CD14-positive monocyte (primary cell): Measurements from ENCODE around the gene TTC32. TPM values are rescaled to one million over a fixed set of nuclear protein-coding genes. Genes with fewer than 3 reads are reported as not detected.

Experiments used
- DNase-seq, 3 donors: peaks; one replicate each; pipeline ENCODE4 v3.0.0-alpha.2; 2011 to 2022
- H2AFZ ChIP-seq: 2 replicates; pipeline ENCODE4 v1.6.0; 2012; ENCODE audit warnings: mild to moderate bottlenecking, low read depth, low read length, inconsistent platforms; ENCODE audit not compliant: insufficient read depth, poor library complexity, severe bottlenecking
- H3K27ac ChIP-seq, 2 donors: 1 replicate in 1 of 2; 2 replicates in 1 of 2; pipeline ENCODE4 v1.5.1; 2012 to 2013; ENCODE audit warnings: low read length in 2 of 2, control low read depth in 1 of 2, inconsistent platforms in 1 of 2, low read depth in 1 of 2, mild to moderate bottlenecking in 1 of 2
- H3K27me3 ChIP-seq, 2 donors: one replicate each; pipeline versions ENCODE4 v1.6.0 to v1.6.1; 2011 to 2013; ENCODE audit warnings: low read length in 2 of 2; ENCODE audit not compliant: control insufficient read depth in 2 of 2, insufficient read depth in 2 of 2
- H3K36me3 ChIP-seq, 2 donors: replicated peaks in 1 of 2; 1 replicate in 1 of 2; 2 replicates in 1 of 2; pipeline versions ENCODE4 v1.5.1 to v1.6.1; 2012 to 2013; ENCODE audit warnings: low read length in 2 of 2, control low read depth in 1 of 2, inconsistent platforms in 1 of 2, mild to moderate bottlenecking in 1 of 2; ENCODE audit not compliant: insufficient read depth in 2 of 2, control insufficient read depth in 1 of 2
- H3K4me1 ChIP-seq, 2 donors: 1 replicate in 1 of 2; 2 replicates in 1 of 2; pipeline versions ENCODE4 v1.5.1 to v1.6.1; 2012 to 2013; ENCODE audit warnings: low read length in 2 of 2, control low read depth in 1 of 2, inconsistent platforms in 1 of 2, mild to moderate bottlenecking in 1 of 2, moderate library complexity in 1 of 2; ENCODE audit not compliant: insufficient read depth in 2 of 2, control insufficient read depth in 1 of 2
- H3K4me2 ChIP-seq: replicated peaks from 2 replicates; pipeline ENCODE3; 2012; ENCODE audit warnings: low read length, moderate library complexity, mild to moderate bottlenecking; ENCODE audit not compliant: poor library complexity, severe bottlenecking; ENCODE audit errors: extremely low read depth
- H3K4me3 ChIP-seq, 3 experiments: fragments of 200-600 bp in 1 of 3; sonication (generic) in 1 of 3; replicated peaks in 1 of 3; 1 replicate in 2 of 3; 2 replicates in 1 of 3; pipeline ENCODE4 v1.5.1; 2011 to 2013; ENCODE audit warnings: low read length in 3 of 3, mild to moderate bottlenecking in 3 of 3, control low read depth in 2 of 3, low read depth in 2 of 3, inconsistent platforms in 1 of 3, moderate library complexity in 1 of 3
- H3K79me2 ChIP-seq: 2 replicates; pipeline ENCODE4 v1.6.0; 2012; ENCODE audit warnings: mild to moderate bottlenecking, control low read depth, inconsistent platforms, low read length, moderate library complexity; ENCODE audit not compliant: insufficient read depth
- H3K9ac ChIP-seq: 2 replicates; pipeline ENCODE4 v1.6.0; 2017; ENCODE audit warnings: low read length, mild to moderate bottlenecking; ENCODE audit not compliant: insufficient read depth, poor library complexity, severe bottlenecking
- H3K9me3 ChIP-seq, 2 donors: replicated peaks in 1 of 2; 1 replicate in 1 of 2; 2 replicates in 1 of 2; pipeline versions ENCODE4 v1.5.1 to v1.6.1; 2012 to 2013; ENCODE audit warnings: low read length in 2 of 2, control low read depth in 1 of 2; ENCODE audit not compliant: control insufficient read depth in 1 of 2, insufficient read depth in 1 of 2
- H4K20me1 ChIP-seq: 2 replicates; pipeline ENCODE4 v1.6.0; 2012; ENCODE audit warnings: mild to moderate bottlenecking, low read length, control low read depth, moderate library complexity; ENCODE audit not compliant: insufficient read depth
- H3K27ac Mint-ChIP-seq, 7 donors: one replicate each; pipeline ENCODE4 v1.8.0; 2020; ENCODE audit warnings: mild to moderate bottlenecking in 7 of 7, mixed read lengths in 7 of 7, moderate library complexity in 6 of 7, inconsistent platforms in 2 of 7
- H3K27me3 Mint-ChIP-seq, 3 donors: one replicate each; pipeline ENCODE4 v1.8.0; 2021 to 2022; ENCODE audit warnings: low read depth in 3 of 3, mild to moderate bottlenecking in 3 of 3, mixed read lengths in 3 of 3, moderate library complexity in 3 of 3, inconsistent platforms in 1 of 3
- H3K36me3 Mint-ChIP-seq, 2 donors: one replicate each; pipeline ENCODE4 v1.8.0; 2020; ENCODE audit warnings: mixed read lengths in 2 of 2, inconsistent platforms in 1 of 2, mild to moderate bottlenecking in 1 of 2
- H3K4me1 Mint-ChIP-seq: one replicate; pipeline ENCODE4 v1.8.0; 2020; ENCODE audit warnings: mild to moderate bottlenecking, mixed read lengths
- H3K4me3 Mint-ChIP-seq, 2 donors: one replicate each; pipeline ENCODE4 v1.8.0; 2020; ENCODE audit warnings: mild to moderate bottlenecking in 2 of 2, mixed read lengths in 2 of 2, moderate library complexity in 1 of 2
- H3K9me3 Mint-ChIP-seq, 7 donors: one replicate each; pipeline ENCODE4 v1.8.0; 2020 to 2022; ENCODE audit warnings: mixed read lengths in 7 of 7, mild to moderate bottlenecking in 6 of 7, moderate library complexity in 6 of 7, inconsistent platforms in 2 of 7
- WGBS: methylation state at CpG from one replicate; pipeline ENCODE4 v1.1.5; 2013; ENCODE audit warnings: missing lambda C conversion rate; ENCODE audit not compliant: insufficient coverage; 5-methylcytosine and 5-hydroxymethylcytosine counted together
- intact Hi-C, 2 donors: fragments of 100-400 bp; cut with micrococcal nuclease; formaldehyde crosslinking; loops; one replicate each; pipeline versions ENCODE4 v1.15.0 to v1.15.1; 2023
- polyA plus RNA-seq, 3 donors: library from polyadenylated mRNA; depleted of rRNA in 1 of 3; unstranded in 2 of 3; stranded (reverse) in 1 of 3; fragments of 300-500 nt in 2 of 3; fragments of >200 nt in 1 of 3; fragmentation: Illumina TruSeq in 2 of 3; gene quantifications; 1 replicate in 2 of 3; 2 replicates in 1 of 3; pipeline ENCODE4 v1.2.3, GENCODE V29; 2012 to 2021
- TF ChIP-seq, protein P1 (sequence below): fragments of 200-600 bp; IDR thresholded peaks from one replicate; pipeline ENCODE4 v1.8.0; 2022; ENCODE audit warnings: antibody characterized with exemption, mild to moderate bottlenecking

The TTC32 gene
- polyA plus RNA-seq, 3 donors: 17.6 to 27.7 (median 20.1) TPM

GRCh38 chr2:19847486-19847885, 54.3 kb downstream of the TTC32 start:
- no peaks in the 10 kb centered on the region for H3K9me3 ChIP-seq
- no peak overlapping the region for H3K4me2 ChIP-seq
- 83% methylated on average over 1 of the region's 4 CpGs for WGBS
- H3K4me3 Mint-ChIP-seq: no peak overlapping the region
- H4K20me1 ChIP-seq: no peaks in the 10 kb centered on the region
- no peak overlapping the region for H3K9ac ChIP-seq
- no peaks in the 10 kb centered on the region for H3K27me3 ChIP-seq
- H2AFZ ChIP-seq: no peak overlapping the region
- peaks cover 1 to 6% (median 4%) of the 10 kb centered on the region in 3 donors for H3K27me3 Mint-ChIP-seq
- no peak overlapping the region for H3K4me3 ChIP-seq
- intact Hi-C loops: no loop called here
- no peaks in the 10 kb centered on the region for H3K36me3 ChIP-seq
- H3K27ac Mint-ChIP-seq: no peak overlapping the region
- H3K4me1 ChIP-seq: no peaks in the 10 kb centered on the region
- no peaks in the 10 kb centered on the region for H3K4me1 Mint-ChIP-seq
- H3K36me3 Mint-ChIP-seq: no peaks in the 10 kb centered on the region
- H3K79me2 ChIP-seq: no peaks in the 10 kb centered on the region
- TF ChIP-seq, protein P1, sequence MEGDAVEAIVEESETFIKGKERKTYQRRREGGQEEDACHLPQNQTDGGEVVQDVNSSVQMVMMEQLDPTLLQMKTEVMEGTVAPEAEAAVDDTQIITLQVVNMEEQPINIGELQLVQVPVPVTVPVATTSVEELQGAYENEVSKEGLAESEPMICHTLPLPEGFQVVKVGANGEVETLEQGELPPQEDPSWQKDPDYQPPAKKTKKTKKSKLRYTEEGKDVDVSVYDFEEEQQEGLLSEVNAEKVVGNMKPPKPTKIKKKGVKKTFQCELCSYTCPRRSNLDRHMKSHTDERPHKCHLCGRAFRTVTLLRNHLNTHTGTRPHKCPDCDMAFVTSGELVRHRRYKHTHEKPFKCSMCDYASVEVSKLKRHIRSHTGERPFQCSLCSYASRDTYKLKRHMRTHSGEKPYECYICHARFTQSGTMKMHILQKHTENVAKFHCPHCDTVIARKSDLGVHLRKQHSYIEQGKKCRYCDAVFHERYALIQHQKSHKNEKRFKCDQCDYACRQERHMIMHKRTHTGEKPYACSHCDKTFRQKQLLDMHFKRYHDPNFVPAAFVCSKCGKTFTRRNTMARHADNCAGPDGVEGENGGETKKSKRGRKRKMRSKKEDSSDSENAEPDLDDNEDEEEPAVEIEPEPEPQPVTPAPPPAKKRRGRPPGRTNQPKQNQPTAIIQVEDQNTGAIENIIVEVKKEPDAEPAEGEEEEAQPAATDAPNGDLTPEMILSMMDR: no peak
- no peak for DNase-seq
- H3K27ac ChIP-seq: no peak overlapping the region
- peaks cover 0 to 3% (median 2%) of the 10 kb centered on the region in 7 donors for H3K9me3 Mint-ChIP-seq

Other genes starting within 250 kb of the TTC32 start
- 1 to 10 TPM in 1 of 3 donors, under 1 TPM in 2; 0.28 to 1.0 (median 0.67) TPM for gene WDR35, start 88.1 kb upstream of the TTC32 start, polyA plus RNA-seq
- gene MATN3, start 110.7 kb upstream of the TTC32 start, polyA plus RNA-seq: not detected
- 100 to 1,000 TPM; 182 to 442 (median 421) TPM for gene LAPTM4A, start 149.6 kb upstream of the TTC32 start, polyA plus RNA-seq